Stimulated activated CD8-positive, alpha-beta memory T cell treated with anti-CD3 and anti-CD28 coated beads, Interleukin-15, amount 100 ng/mL, for 1 hour (primary cell): ENCODE results near the gene RNF144A.

Source experiments
- DNase-seq: peaks from one replicate; pipeline ENCODE4 v3.0.0-alpha.2; 2020; ENCODE audit warnings: low read depth

RNF144A gene

DNA sequence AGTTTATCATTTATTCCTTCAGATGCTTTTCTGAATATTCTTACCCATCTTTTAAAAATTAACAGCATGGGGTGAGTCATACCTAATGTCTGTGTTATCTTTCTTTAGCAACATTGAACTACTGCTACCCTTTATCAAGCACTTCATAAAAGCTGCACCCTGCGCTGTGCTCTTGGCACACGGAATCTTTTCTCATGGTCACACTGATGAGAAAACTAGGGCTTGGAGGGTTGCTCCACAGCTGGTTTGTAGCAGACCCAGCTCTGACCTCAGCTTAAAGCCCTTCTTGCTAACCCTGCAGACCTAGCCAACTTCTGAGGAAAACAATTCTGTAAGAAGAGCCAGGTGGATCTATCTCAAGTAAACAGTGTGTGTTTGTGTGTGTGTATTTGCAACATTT lies 106.3 kb downstream of the RNF144A start:
- no peak for DNase-seq

DNA sequence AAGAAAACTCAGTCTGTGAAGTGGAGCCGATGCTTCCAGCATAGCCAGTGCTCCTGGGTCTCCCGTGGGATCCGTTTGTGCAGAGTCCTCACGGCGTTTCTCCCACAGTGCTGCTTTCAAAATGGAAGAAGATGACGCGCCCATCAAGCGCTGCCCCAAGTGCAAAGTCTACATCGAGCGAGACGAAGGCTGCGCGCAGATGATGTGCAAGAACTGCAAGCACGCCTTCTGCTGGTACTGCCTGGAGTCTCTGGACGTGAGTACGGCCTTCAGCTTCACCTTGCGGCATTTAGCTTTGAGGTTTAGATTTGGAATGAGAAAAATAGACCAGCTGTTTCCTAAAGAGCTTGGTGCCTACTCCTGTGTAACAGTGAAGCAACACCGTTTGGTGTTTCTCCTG lies 107.0 kb downstream of the RNF144A start:
- DNase-seq, result no peak

DNA sequence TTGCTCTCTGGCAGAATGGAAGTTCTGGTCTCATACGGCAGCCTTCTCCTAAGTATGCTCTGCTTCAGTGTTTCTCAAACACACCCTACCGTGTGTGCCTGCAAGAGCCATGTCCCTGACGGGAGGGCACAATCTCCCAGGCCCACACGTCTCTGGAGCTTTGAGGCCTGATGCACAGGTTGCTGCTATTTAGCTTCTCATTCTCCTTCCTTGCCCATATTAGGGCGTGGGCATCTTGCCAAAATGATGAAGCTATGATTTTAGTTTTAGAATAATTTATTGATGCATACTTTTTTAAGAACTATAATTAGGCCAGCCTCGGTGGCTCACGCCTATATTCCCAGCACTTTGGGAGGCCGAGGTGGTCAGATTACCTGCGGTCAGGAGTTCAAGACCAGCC lies 107.9 kb downstream of the RNF144A start:
- no peak for DNase-seq

GRCh38 chr2:7026742-7027141 lies 109.5 kb downstream of the RNF144A start:
- no peak for DNase-seq

GRCh38 chr2:7027411-7027810 lies 110.2 kb downstream of the RNF144A start:
- no peak for DNase-seq

GRCh38 chr2:7027956-7028655 lies 110.9 kb downstream of the RNF144A start:
- no peak for DNase-seq

- no peak for DNase-seq
These were observed 111.6 kb downstream of the RNF144A start for GRCh38 chr2:7028846-7029245.

DNA sequence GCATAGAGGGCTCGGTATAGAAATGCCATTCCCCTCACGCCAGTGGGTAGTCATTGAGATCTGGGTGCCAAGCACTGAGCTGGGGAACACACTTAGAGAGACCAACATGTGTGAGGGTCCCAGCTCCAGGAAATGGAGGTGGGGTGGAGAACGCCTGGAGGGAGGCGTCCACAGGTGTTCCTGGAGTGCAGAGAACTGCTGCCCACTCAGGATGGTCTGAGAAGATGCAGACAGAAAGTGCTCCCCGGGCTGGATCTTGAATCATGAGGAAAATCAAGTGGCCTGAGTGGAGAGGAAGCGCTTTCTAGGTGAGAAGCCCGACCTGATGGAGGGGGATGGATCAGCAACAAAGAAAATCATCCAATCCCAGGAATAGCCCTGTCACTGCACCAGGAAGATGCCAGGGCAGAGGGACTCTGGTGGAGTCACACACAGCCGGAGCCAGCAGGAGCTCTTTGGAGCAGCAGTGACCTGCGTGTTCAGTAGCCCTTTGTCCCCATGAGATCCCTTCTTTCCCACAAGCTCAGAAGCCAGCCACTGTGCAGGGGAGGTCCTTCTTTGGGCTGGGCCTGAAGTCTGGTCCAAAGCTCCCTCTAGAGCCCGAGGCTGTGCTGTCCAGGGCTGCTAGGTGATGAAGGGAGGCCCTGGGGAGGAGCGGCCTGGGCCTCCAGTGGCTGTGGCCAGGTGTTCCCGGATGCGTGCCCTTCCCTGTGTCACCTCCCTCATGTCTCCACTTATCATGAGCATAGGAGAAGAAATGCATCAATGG lies 112.3 kb downstream of the RNF144A start:
- DNase-seq, result no peak

GRCh38 chr2:7030810-7031209 lies 113.6 kb downstream of the RNF144A start:
- no peak for DNase-seq

DNA sequence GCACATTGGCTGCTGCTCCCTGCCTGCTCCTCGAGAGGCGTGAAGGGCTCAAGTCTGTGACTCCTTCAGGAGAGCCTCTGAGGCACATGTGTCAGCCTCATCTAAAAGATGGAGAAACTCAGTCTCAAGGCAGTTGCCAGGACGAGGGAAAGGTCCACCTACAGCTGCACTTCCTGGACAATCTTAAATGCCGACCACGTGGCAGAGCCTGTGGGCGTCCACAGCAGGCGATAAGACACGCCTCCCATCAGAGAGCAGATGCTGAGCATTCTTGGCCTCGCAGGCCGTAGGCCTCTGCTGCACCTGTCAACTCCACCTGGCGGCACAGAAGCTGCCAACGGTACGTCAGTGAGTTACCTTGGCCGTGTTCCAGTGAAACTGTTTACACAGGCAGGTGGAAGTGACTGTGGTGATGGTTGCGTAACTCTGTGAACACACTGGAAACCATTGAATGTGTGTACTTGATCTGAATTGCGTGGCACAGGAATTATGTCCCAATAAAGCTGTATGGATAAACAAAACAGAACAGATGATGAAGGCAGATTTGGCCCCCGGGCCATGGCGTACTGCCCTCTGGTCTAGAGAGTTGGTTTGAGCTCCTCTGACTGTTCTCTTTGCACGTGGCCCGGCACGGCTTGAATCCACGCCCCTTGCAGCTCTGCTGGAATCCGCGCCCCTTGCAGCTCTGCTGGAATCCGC lies 114.5 kb downstream of the RNF144A start:
- DNase-seq, result no peak

DNA sequence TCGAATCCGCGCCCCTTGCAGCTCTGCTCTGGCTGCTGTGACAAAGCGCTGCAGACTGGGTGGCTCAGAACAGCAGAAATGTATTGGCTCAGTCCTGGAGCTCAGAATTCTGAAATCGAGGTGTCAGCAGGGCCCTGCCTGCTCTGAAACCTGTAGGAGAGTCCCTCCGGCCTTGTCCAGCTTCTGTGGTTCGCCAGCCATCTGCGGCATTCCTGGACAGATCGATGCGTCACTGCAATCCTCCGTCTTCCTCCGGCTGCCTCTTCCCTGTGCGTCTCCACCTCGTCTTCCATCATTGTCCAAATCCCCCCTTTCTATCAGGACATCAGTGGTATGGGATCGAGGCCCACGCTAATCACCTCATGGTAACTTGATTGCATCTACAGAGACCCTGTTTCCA lies 115.2 kb downstream of the RNF144A start:
- no peak for DNase-seq

- no peak for DNase-seq
These were observed 116.1 kb downstream of the RNF144A start for GRCh38 chr2:7033136-7033960.

- DNase-seq, result no peak
These were observed 117.1 kb downstream of the RNF144A start for GRCh38 chr2:7034303-7034702.

- no peak for DNase-seq
These were observed 118.7 kb downstream of the RNF144A start for GRCh38 chr2:7035884-7036283.

DNA sequence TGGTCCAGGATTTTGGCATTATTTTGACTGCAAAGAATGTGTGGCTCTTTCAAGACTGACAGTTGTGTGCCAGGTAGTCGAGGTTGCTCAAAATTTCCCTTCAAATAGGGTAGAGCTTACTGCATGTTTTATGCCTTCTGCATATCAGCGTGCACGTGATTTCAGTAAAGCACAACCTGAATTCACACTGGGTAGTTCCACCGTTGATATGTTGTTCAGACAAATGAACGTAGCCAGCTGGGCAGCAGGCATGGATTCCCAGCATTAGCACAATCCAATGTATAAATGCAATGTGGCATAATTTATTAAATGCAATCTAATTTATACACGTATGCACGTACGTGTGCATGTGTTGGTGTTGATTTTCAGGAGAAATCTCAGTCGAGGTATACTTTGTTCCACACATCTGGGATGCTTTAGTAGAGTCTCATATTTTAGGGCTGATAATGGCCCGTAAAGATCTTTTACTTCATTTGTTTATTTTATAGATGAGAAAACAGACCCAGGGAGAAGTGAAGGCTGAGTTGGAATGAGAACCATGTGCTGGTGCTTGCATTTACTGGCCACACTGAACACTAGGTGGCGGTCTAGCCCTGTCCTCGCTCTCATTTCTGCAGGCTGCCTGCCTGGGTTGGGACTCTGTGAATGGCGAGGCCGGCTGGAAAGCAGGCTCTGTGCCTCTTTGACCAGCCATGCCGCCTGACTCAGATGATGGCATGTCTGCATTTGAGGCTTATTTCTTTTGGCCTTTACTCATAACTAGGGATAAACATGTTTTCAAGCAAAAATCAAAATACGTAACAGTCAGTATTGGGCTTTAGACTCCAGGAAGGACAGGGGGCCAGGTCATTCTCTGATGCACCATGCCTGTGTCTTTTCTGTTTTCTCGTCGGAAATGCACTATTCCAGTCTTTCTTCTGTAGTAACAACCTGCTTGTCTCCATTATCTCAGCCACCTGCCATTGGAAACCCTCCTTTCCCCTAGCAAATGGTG lies 120.4 kb downstream of the RNF144A start:
- DNase-seq, result peak; percentile 31

DNA sequence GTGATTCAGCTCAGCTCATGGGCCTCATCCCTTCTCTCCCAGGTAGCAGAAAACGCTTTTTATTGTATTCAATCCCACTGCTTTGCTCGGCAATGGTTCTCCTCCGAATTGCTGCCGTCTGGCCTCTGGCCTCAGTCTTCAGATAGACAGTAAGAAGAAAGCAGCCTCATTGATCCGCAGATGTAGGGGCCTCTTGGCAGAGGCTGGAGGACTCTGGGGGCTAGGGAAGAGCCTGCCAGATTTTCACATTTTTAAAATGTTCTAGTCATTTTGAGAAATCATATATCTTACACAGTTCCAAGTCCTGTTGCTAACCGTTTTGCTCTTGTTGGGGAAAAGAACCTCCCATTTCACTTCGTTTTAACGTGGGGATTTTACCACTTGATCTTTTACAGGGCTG lies 123.3 kb downstream of the RNF144A start:
- DNase-seq, result no peak

GRCh38 chr2:7041421-7041820 lies 124.2 kb downstream of the RNF144A start:
- DNase-seq, result no peak

DNA sequence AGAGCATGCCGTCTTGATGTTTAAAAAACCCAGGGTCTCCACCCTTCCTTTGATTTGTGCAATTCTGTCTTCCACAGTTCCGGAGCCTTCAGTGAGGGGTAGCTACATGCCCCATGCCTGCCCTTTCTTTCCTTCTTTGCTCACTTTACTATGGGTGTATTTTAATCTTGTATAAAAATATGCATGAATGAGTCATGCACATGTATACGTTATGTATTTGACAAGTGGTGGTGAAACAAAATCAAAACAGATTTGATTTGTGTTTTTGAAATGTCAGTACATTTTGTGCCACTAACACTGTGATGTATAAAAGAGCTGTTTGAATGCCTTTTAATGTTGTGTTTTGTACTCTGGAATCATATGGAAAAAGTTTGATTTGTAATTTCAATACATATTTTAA lies 126.5 kb downstream of the RNF144A start:
- no peak for DNase-seq

DNA sequence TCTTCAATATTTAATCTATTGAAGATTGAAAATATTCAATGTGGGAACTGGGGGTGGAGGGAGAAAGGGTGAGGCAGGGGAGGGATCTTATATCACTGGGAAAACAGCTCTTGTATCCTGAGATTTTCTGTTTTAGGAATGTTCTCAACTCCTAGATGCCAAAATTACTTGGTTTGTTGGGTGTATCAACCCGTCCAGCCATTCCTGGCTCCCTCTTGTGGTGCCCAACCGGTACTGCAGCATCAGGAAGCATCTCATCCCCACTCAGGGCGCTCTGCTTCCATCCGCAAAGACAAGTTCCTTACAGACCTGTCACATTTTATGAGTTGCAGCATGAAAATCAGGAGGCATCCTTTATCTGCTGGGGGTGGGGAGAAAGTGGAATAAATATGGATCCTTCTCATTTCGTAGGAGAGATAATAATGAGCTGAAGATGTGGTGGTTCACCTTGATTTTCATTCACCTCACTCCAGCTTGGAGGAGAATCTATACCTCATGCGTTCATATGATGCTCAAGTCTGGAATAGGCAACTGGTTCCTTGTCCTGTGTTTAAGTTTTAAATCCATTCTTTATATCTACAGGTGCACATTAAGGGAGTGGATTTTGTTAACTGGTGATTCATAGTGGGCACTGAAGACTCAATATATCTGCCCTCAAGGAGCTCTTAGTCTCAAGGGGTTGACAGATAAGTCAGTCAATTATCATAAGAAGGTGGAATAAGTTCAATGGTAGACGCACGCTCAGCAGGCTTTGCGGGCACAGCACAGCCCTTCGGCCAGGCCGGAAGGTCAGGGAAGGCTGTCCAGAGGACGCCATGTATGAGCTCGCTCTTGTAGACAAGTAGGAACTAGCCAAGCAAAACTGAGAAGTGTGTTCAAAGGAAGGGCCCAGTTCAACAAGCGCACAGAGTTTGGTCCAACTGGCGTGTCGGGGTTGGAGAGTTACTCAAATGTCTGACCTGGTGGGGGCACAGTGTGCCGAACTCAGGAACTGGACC lies 127.3 kb downstream of the RNF144A start:
- DNase-seq, result peak; percentile 31
